Keratinocyte (primary cell): ENCODE data around the gene FLT3LG. TPM values are rescaled to one million over a fixed set of nuclear protein-coding genes. Genes with fewer than 3 reads are reported as not detected.
A peak's percentile ranks its signal among the peaks of the same experiment; 100 is the strongest.

ENCODE experiments used
- DNase-seq: peaks from one replicate; pipeline ENCODE4 v3.0.0-alpha.2; 2011; ENCODE audit warnings: low read depth, missing footprints, low spot score
- FAIRE-seq: peaks from 2 replicates; lab custom pipeline; 2011; peaks lifted over from hg19 to GRCh38; lab: Jason Lieb, UNC
- H2AFZ ChIP-seq: 2 replicates; pipeline ENCODE4 v1.6.0; 2012; ENCODE audit warnings: low read length, control low read depth, inconsistent platforms; ENCODE audit not compliant: control insufficient read depth
- H3K27ac ChIP-seq: 2 replicates; pipeline ENCODE4 v1.5.1; 2011; ENCODE audit warnings: low read length; ENCODE audit not compliant: control insufficient read depth, insufficient read depth
- H3K27me3 ChIP-seq: 3 replicates; pipeline ENCODE4 v1.6.0; 2011; ENCODE audit warnings: low read length; ENCODE audit not compliant: control insufficient read depth, insufficient read depth; ENCODE audit errors: extremely low read depth
- H3K36me3 ChIP-seq, 2 experiments: 2 replicates in 1 of 2; 3 replicates in 1 of 2; pipeline ENCODE4 v1.5.1; 2011; ENCODE audit warnings: low read length in 2 of 2, mild to moderate bottlenecking in 1 of 2; ENCODE audit not compliant: control insufficient read depth in 2 of 2, insufficient read depth in 2 of 2; ENCODE audit errors: extremely low read depth in 1 of 2
- H3K4me1 ChIP-seq: 3 replicates; pipeline ENCODE4 v1.5.1; 2011; ENCODE audit warnings: low read length; ENCODE audit not compliant: control insufficient read depth, insufficient read depth; ENCODE audit errors: extremely low read depth
- H3K4me2 ChIP-seq: 3 replicates; pipeline ENCODE4 v1.6.0; 2011; ENCODE audit warnings: low read depth, low read length; ENCODE audit not compliant: control insufficient read depth, insufficient read depth; ENCODE audit errors: extremely low read depth
- H3K4me3 ChIP-seq, 3 experiments: fragments of 200-600 bp in 1 of 3; sonication (generic) in 1 of 3; 2 replicates in 2 of 3; 3 replicates in 1 of 3; pipeline ENCODE4 v1.5.1; 2011 to 2016; ENCODE audit warnings: low read length in 3 of 3, mild to moderate bottlenecking in 3 of 3, control low read depth in 2 of 3, inconsistent platforms in 1 of 3, low read depth in 1 of 3, mixed read lengths in 1 of 3, mixed run types in 1 of 3, moderate library complexity in 1 of 3; ENCODE audit not compliant: control insufficient read depth in 2 of 3, insufficient read depth in 2 of 3; ENCODE audit errors: extremely low read depth in 1 of 3
- H3K79me2 ChIP-seq: 2 replicates; pipeline ENCODE4 v1.6.0; 2012; ENCODE audit warnings: low read length; ENCODE audit not compliant: control insufficient read depth, insufficient read depth
- H3K9ac ChIP-seq: 3 replicates; pipeline ENCODE4 v1.6.0; 2011; ENCODE audit warnings: low read length; ENCODE audit not compliant: control insufficient read depth, insufficient read depth; ENCODE audit errors: extremely low read depth
- H3K9me1 ChIP-seq: 3 replicates; pipeline ENCODE4 v1.6.0; 2011; ENCODE audit warnings: low read length; ENCODE audit not compliant: control insufficient read depth, insufficient read depth; ENCODE audit errors: extremely low read depth
- H3K9me3 ChIP-seq: 2 replicates; pipeline ENCODE4 v1.5.1; 2012; ENCODE audit warnings: low read depth, low read length; ENCODE audit not compliant: control insufficient read depth
- H4K20me1 ChIP-seq: 3 replicates; pipeline ENCODE4 v1.6.0; 2011; ENCODE audit warnings: low read length; ENCODE audit not compliant: control insufficient read depth, insufficient read depth; ENCODE audit errors: extremely low read depth
- EZH2 ChIP-seq: IDR thresholded peaks from one replicate; pipeline ENCODE4 v1.6.1; 2012; ENCODE audit warnings: inconsistent platforms, mild to moderate bottlenecking, low read length, moderate library complexity
- dilution Hi-C: fragments of 300-500 bp; cut with MboI; formaldehyde crosslinking; loops from one replicate; pipeline ENCODE4 v1.7.0; 2020; ENCODE audit warnings: low sequenced_read_pairs; ENCODE audit not compliant: extremely low pct_ligation_motif_present
- polyA plus RNA-seq, 5 experiments: library from polyadenylated mRNA; depleted of rRNA in 3 of 5; stranded (reverse) in 3 of 5; stranded (forward) in 1 of 5; unstranded in 1 of 5; fragments of >200 nt; gene quantifications; 1 replicate in 1 of 5; 2 replicates in 3 of 5; 3 replicates in 1 of 5; pipeline versions ENCODE4 v1.2.1 to v1.2.3, GENCODE V29; 2011 to 2012; ENCODE audit warnings: missing spikeins in 2 of 5, low read depth in 1 of 5, low replicate concordance in 1 of 5
- TF ChIP-seq, protein P1 (sequence below), 3 experiments: IDR thresholded peaks in 1 of 3; conservative IDR thresholded peaks in 1 of 3; optimal IDR thresholded peaks in 1 of 3; 2 replicates in 2 of 3; 3 replicates in 1 of 3; pipeline versions ENCODE3 to v1.5.1; 2011; ENCODE audit warnings: low read length in 3 of 3, mild to moderate bottlenecking in 3 of 3, moderate library complexity in 2 of 3, control low read depth in 1 of 3, inconsistent platforms in 1 of 3; ENCODE audit not compliant: insufficient read depth in 2 of 3; ENCODE audit errors: extremely low read depth in 1 of 3

FLT3LG gene
- polyA plus RNA-seq, 1 donor (not counting 4 experiments of a cell fraction or from before 2014, with no cell fraction given): 0.80 TPM

- Histone ChIP-seq H3K27ac (no peak overlapping the region), H4K20me1 (peaks cover 19% of the 10 kb centered on the region), H3K4me1 (peaks cover 21% of the 10 kb centered on the region), H3K27me3 (no peaks in the 10 kb centered on the region), H3K4me3 (no peak overlapping the region), H3K79me2 (peaks cover 29% of the 10 kb centered on the region), H3K4me2 (peak overlapping the region; percentile 97), H3K36me3 (peaks cover 25 to 34% of the 10 kb centered on the region in 2 experiments), H3K9ac (peak overlapping the region; percentile 99), H3K9me3 (no peaks in the 10 kb centered on the region), H3K9me1 (peaks cover 4% of the 10 kb centered on the region), H2AFZ (no peak overlapping the region)
- dilution Hi-C loops: no loop called here
- TF ChIP-seq, protein P1, sequence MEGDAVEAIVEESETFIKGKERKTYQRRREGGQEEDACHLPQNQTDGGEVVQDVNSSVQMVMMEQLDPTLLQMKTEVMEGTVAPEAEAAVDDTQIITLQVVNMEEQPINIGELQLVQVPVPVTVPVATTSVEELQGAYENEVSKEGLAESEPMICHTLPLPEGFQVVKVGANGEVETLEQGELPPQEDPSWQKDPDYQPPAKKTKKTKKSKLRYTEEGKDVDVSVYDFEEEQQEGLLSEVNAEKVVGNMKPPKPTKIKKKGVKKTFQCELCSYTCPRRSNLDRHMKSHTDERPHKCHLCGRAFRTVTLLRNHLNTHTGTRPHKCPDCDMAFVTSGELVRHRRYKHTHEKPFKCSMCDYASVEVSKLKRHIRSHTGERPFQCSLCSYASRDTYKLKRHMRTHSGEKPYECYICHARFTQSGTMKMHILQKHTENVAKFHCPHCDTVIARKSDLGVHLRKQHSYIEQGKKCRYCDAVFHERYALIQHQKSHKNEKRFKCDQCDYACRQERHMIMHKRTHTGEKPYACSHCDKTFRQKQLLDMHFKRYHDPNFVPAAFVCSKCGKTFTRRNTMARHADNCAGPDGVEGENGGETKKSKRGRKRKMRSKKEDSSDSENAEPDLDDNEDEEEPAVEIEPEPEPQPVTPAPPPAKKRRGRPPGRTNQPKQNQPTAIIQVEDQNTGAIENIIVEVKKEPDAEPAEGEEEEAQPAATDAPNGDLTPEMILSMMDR (optimal IDR thresholded peaks at IDR 0.05 in 1 of 3, IDR thresholded peaks at IDR 0.05 in 1 of 3, conservative IDR thresholded peaks at IDR 0.05 in 1 of 3; ENCODE audit: extremely low read depth in 1 of 3, insufficient read depth in 2 of 3, low read length in 3 of 3): no peak
- TF ChIP-seq EZH2: no peak
- no peak for FAIRE-seq
- no peak for DNase-seq
Measured at GRCh38 chr19:49498475-49498874, 24.5 kb downstream of the FLT3LG start.

- no peak for TF ChIP-seq EZH2
- TF ChIP-seq, protein P1 (optimal IDR thresholded peaks at IDR 0.05 in 1 of 3, IDR thresholded peaks at IDR 0.05 in 1 of 3, conservative IDR thresholded peaks at IDR 0.05 in 1 of 3; ENCODE audit: extremely low read depth in 1 of 3, insufficient read depth in 2 of 3, low read length in 3 of 3): no peak
- Histone ChIP-seq H3K27me3 (no peaks in the 10 kb centered on the region), H3K9me3 (no peaks in the 10 kb centered on the region), H2AFZ (no peak overlapping the region), H3K4me3 (no peak overlapping the region), H3K79me2 (peaks cover 29% of the 10 kb centered on the region), H3K36me3 (peaks cover 25 to 34% of the 10 kb centered on the region in 2 experiments), H3K9me1 (peaks cover 4% of the 10 kb centered on the region), H4K20me1 (peaks cover 19% of the 10 kb centered on the region), H3K4me1 (peaks cover 21% of the 10 kb centered on the region), H3K4me2 (no peak overlapping the region), H3K27ac (no peak overlapping the region), H3K9ac (peak overlapping the region; percentile 8)
- FAIRE-seq: no peak
- dilution Hi-C loops: no loop called here
- DNase-seq: no peak
Measured at GRCh38 chr19:49499030-49499670, 25.1 kb downstream of the FLT3LG start.
